Mesodermal cell (in vitro differentiated cells): ENCODE data around the gene CACNB2.

ENCODE experiments used
- H3K27ac ChIP-seq: 2 replicates; pipeline ENCODE4 v1.7.0; 2013; ENCODE audit warnings: mild to moderate bottlenecking, low read depth, low read length, moderate library complexity; ENCODE audit not compliant: severe bottlenecking
- H3K36me3 ChIP-seq: 2 replicates; pipeline ENCODE4 v1.7.1; 2013; ENCODE audit warnings: mild to moderate bottlenecking, low read length, moderate library complexity; ENCODE audit not compliant: control insufficient read depth, insufficient read depth
- H3K4me1 ChIP-seq: one replicate; pipeline ENCODE4 v1.7.1; 2013; ENCODE audit warnings: mild to moderate bottlenecking, low read length; ENCODE audit not compliant: insufficient read depth, control insufficient read depth, poor library complexity, severe bottlenecking
- H3K4me3 ChIP-seq: 2 replicates; pipeline ENCODE4 v1.7.0; 2013; ENCODE audit warnings: low read length, control low read depth, mild to moderate bottlenecking; ENCODE audit not compliant: insufficient read depth, poor library complexity, severe bottlenecking; ENCODE audit errors: extremely low read depth
- H3K9me3 ChIP-seq: 2 replicates; pipeline ENCODE4 v1.7.1; 2013; ENCODE audit warnings: mild to moderate bottlenecking, low read length, moderate library complexity; ENCODE audit not compliant: control insufficient read depth
- WGBS, 2 experiments: methylation state at CpG; one replicate each; pipeline ENCODE4 v1.1.5; 2013; ENCODE audit warnings: missing lambda C conversion rate in 2 of 2; ENCODE audit not compliant: insufficient coverage in 2 of 2; 5-methylcytosine and 5-hydroxymethylcytosine counted together

Gene CACNB2

GRCh38 chr10:18313140-18313530 lies 172.9 kb downstream of the CACNB2 start:
- no peak overlapping the region for H3K4me3 ChIP-seq
- H3K9me3 ChIP-seq: no peaks in the 10 kb centered on the region
- no peaks in the 10 kb centered on the region for H3K36me3 ChIP-seq
- H3K27ac ChIP-seq: no peak overlapping the region
- no peaks in the 10 kb centered on the region for H3K4me1 ChIP-seq
- 92 to 98% methylated on average over 7 to 10 of the region's 10 CpGs for WGBS, 2 experiments

GRCh38 chr10:18313626-18314025 lies 173.4 kb downstream of the CACNB2 start:
- Histone ChIP-seq H3K27ac (no peak overlapping the region), H3K36me3 (no peaks in the 10 kb centered on the region), H3K4me1 (no peaks in the 10 kb centered on the region), H3K4me3 (no peak overlapping the region), H3K9me3 (no peaks in the 10 kb centered on the region)
- WGBS, 2 experiments: 100% methylated on average over 1 to 3 of the region's 6 CpGs

- Histone ChIP-seq H3K9me3 (no peaks in the 10 kb centered on the region), H3K4me3 (no peak overlapping the region), H3K27ac (no peak overlapping the region), H3K36me3 (no peaks in the 10 kb centered on the region), H3K4me1 (no peaks in the 10 kb centered on the region)
- 86 to 92% methylated on average over 3 of the region's 3 CpGs for WGBS, 2 experiments
These were observed 179.4 kb downstream of the CACNB2 start for GRCh38 chr10:18319628-18320027.

- no peaks in the 10 kb centered on the region for H3K9me3 ChIP-seq
- no peak overlapping the region for H3K4me3 ChIP-seq
- no CpG with 5 or more reads among the region's 1 CpG for WGBS, 2 experiments
- H3K36me3 ChIP-seq: no peaks in the 10 kb centered on the region
- no peaks in the 10 kb centered on the region for H3K4me1 ChIP-seq
- H3K27ac ChIP-seq: no peak overlapping the region
These were observed 181.1 kb downstream of the CACNB2 start for GRCh38 chr10:18321371-18321770.

GRCh38 chr10:18323916-18324315 lies 183.7 kb downstream of the CACNB2 start:
- no CpG with 5 or more reads among the region's 2 CpGs for whole genome bisulfite sequencing, 2 experiments
- H3K27ac ChIP-seq: no peak overlapping the region
- H3K36me3 ChIP-seq: no peaks in the 10 kb centered on the region
- no peaks in the 10 kb centered on the region for H3K4me1 ChIP-seq
- no peaks in the 10 kb centered on the region for H3K9me3 ChIP-seq
- no peak overlapping the region for H3K4me3 ChIP-seq

GRCh38 chr10:18325410-18325809 lies 185.2 kb downstream of the CACNB2 start:
- no peaks in the 10 kb centered on the region for H3K4me1 ChIP-seq
- H3K36me3 ChIP-seq: no peaks in the 10 kb centered on the region
- no peak overlapping the region for H3K27ac ChIP-seq
- no peak overlapping the region for H3K4me3 ChIP-seq
- H3K9me3 ChIP-seq: no peaks in the 10 kb centered on the region

GRCh38 chr10:18325889-18326531 lies 185.8 kb downstream of the CACNB2 start:
- Histone ChIP-seq H3K27ac (no peak overlapping the region), H3K4me1 (no peaks in the 10 kb centered on the region), H3K36me3 (no peaks in the 10 kb centered on the region), H3K9me3 (no peaks in the 10 kb centered on the region), H3K4me3 (no peak overlapping the region)
- 86% methylated on average over 3 of the region's 5 CpGs; no CpG with 5 or more reads in 1 of the 2 experiments for WGBS, 2 experiments

- Histone ChIP-seq H3K9me3 (no peaks in the 10 kb centered on the region), H3K4me3 (no peak overlapping the region), H3K27ac (no peak overlapping the region), H3K4me1 (no peaks in the 10 kb centered on the region), H3K36me3 (no peaks in the 10 kb centered on the region)
- WGBS, 2 experiments: no CpG with 5 or more reads among the region's 2 CpGs
These were observed 188.7 kb downstream of the CACNB2 start for GRCh38 chr10:18328941-18329340.

DNA sequence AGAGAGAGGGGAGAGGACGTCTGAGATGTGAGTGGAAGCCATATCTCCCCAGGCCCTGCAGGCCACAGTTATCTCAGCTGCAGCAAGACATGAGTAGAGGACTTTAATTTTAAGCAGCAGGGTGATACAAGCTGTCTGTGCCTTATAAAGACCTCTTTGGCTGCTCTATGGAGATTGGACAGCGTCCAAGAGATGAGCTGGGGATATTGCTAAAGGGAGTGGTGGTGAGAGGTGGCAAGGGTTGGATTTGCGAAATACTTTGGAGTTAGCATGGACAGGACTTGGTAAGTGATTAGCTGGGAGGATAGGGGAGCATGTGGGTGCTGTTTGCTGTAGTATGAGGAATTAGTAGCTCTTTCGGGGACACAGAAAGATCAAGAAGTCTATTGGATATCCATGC lies 191.8 kb downstream of the CACNB2 start:
- Histone ChIP-seq H3K9me3 (no peaks in the 10 kb centered on the region), H3K36me3 (no peaks in the 10 kb centered on the region), H3K4me1 (no peaks in the 10 kb centered on the region), H3K27ac (no peak overlapping the region), H3K4me3 (no peak overlapping the region)
- WGBS, 2 experiments: 83 to 93% methylated on average over 3 to 4 of the region's 4 CpGs

- Histone ChIP-seq H3K4me3 (no peak overlapping the region), H3K36me3 (no peaks in the 10 kb centered on the region), H3K27ac (no peak overlapping the region), H3K9me3 (no peaks in the 10 kb centered on the region), H3K4me1 (no peaks in the 10 kb centered on the region)
- WGBS, 2 experiments: no CpG with 5 or more reads among the region's 1 CpG
These were observed 192.3 kb downstream of the CACNB2 start for GRCh38 chr10:18332484-18332883.

GRCh38 chr10:18333621-18334020 lies 193.4 kb downstream of the CACNB2 start:
- Histone ChIP-seq H3K36me3 (no peaks in the 10 kb centered on the region), H3K27ac (no peak overlapping the region), H3K4me1 (no peaks in the 10 kb centered on the region), H3K9me3 (no peaks in the 10 kb centered on the region), H3K4me3 (no peak overlapping the region)
- WGBS, 2 experiments: 78 to 89% methylated on average over 4 of the region's 5 CpGs
